ENCODE data around the gene ZBTB44.

ZBTB44 gene

GRCh38 chr11:130216221-130216550, 98.5 kb downstream of the ZBTB44 start:
- H3K27ac ChIP-seq = no peak overlapping the region
- no peak for TF ChIP-seq CTCF (conservative IDR thresholded peaks at IDR 0.05)

GRCh38 chr11:130215531-130216220, 99.0 kb downstream of the ZBTB44 start:
- no peak for TF ChIP-seq CTCF (conservative IDR thresholded peaks at IDR 0.05)
- no peak overlapping the region for H3K27ac ChIP-seq

GRCh38 chr11:130214861-130215530, 99.7 kb downstream of the ZBTB44 start:
- no peak for TF ChIP-seq CTCF (conservative IDR thresholded peaks at IDR 0.05)
- no peak overlapping the region for H3K27ac ChIP-seq

- H3K27ac ChIP-seq = no peak overlapping the region
- no peak for TF ChIP-seq CTCF (conservative IDR thresholded peaks at IDR 0.05)
These were observed 100.8 kb downstream of the ZBTB44 start for GRCh38 chr11:130213979-130214281.

- peak overlapping the region; percentile 23; the same call in 1 of the 2 replicates for H3K27ac ChIP-seq
- TF ChIP-seq CTCF (conservative IDR thresholded peaks at IDR 0.05) = peak; percentile 97
These were observed 101.4 kb downstream of the ZBTB44 start for GRCh38 chr11:130213143-130213978.

- TF ChIP-seq CTCF (conservative IDR thresholded peaks at IDR 0.05) = no peak
- no peak overlapping the region for H3K27ac ChIP-seq
These were observed 102.2 kb downstream of the ZBTB44 start for GRCh38 chr11:130212431-130212961.

- no peak for TF ChIP-seq CTCF (conservative IDR thresholded peaks at IDR 0.05)
These were observed 102.8 kb downstream of the ZBTB44 start for GRCh38 chr11:130211781-130212401.

More at GRCh38 chr11:130211781-130212401, 102.8 kb downstream of the ZBTB44 start:
- H3K27ac ChIP-seq = no peak overlapping the region

Data from VCaP (cell line).